ENCODE measurements around the gene CFAP69.

Gene CFAP69, protein sequence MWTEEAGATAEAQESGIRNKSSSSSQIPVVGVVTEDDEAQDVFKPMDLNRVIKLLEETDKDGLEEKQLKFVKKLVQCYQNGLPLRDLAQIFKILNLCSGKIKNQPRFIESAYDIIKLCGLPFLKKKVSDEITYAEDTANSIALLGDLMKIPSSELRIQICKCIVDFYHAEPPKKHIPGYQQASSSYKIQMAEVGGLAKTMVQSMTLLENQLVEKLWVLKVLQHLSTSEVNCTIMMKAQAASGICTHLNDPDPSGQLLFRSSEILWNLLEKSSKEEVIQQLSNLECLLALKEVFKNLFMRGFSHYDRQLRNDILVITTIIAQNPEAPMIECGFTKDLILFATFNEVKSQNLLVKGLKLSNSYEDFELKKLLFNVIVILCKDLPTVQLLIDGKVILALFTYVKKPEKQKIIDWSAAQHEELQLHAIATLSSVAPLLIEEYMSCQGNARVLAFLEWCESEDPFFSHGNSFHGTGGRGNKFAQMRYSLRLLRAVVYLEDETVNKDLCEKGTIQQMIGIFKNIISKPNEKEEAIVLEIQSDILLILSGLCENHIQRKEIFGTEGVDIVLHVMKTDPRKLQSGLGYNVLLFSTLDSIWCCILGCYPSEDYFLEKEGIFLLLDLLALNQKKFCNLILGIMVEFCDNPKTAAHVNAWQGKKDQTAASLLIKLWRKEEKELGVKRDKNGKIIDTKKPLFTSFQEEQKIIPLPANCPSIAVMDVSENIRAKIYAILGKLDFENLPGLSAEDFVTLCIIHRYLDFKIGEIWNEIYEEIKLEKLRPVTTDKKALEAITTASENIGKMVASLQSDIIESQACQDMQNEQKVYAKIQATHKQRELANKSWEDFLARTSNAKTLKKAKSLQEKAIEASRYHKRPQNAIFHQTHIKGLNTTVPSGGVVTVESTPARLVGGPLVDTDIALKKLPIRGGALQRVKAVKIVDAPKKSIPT

GRCh38 chr7:90244909-90245851 lies at the start of gene CFAP69:
Gene CFAP69, plus strand, starts transcription at chr7:90245174. Its CDS starts 251 bp downstream, at chr7:90245425.
- DNase-seq: peak; percentile 84 to 87

GRCh38 chr7:90201500-90202195 lies 43.3 kb upstream of the CFAP69 start:
- DNase-seq: no peak

- DNase-seq: no peak
Observed at GRCh38 chr7:90207956-90208355, 37.0 kb upstream of the CFAP69 start.

DNA sequence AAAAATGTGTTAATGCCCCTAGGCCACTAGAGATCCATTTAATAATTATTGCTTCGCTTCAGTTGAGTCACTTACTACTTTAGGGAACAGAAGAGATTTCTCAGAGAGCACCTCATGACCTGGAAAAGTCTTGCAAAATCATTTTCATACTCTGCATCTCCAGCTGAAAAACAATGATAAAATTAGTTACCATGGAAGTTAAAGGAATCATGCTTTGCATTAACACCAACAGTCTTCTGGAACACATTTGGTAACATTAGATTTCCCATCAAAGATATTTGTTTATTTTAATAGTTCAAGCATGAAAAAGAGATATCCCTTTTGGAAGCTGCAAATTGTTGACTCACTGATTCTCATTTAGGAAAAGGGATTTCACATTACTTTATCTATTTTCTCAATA lies 35.2 kb upstream of the CFAP69 start:
- DNase-seq: no peak

DNA sequence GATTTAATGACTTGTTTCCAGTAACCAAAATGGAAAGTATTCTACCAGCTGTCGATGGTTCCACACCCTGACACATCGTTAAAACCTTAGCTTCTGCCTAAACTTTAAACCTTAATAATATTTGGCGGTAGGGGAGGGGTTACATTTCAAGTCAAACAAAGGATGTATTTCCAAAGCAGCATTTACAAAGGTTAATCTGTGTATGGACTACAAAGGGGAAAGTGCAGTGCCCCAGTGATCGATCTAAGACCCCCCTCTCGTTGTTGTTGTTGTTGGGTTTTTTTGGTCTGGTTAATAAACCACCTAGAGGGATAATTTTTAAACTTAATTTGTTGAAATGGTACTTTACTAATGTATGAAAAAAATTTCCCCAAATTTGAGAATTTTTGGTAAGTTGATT lies 34.5 kb upstream of the CFAP69 start:
- DNase-seq: no peak

DNA sequence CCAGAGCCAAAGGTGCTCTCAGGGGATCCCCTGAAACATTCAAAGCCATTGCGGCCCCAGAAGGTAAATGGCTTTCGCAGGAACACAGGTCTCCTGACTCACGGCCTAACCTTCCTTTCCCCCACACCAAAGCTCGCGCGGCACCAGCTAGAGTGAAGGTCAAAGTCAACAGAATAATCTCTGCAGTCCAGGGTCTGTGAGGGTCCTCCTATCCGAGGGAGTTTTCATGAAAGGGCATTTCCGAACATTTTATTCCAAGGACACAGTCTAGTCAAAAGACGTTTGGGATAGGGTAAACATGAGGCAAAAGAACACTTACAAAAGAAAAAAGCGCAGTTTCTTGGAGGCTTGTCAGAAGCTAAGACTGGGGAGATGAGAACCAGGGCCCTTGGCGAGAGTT lies 34.0 kb upstream of the CFAP69 start:
- no peak for DNase-seq

DNA sequence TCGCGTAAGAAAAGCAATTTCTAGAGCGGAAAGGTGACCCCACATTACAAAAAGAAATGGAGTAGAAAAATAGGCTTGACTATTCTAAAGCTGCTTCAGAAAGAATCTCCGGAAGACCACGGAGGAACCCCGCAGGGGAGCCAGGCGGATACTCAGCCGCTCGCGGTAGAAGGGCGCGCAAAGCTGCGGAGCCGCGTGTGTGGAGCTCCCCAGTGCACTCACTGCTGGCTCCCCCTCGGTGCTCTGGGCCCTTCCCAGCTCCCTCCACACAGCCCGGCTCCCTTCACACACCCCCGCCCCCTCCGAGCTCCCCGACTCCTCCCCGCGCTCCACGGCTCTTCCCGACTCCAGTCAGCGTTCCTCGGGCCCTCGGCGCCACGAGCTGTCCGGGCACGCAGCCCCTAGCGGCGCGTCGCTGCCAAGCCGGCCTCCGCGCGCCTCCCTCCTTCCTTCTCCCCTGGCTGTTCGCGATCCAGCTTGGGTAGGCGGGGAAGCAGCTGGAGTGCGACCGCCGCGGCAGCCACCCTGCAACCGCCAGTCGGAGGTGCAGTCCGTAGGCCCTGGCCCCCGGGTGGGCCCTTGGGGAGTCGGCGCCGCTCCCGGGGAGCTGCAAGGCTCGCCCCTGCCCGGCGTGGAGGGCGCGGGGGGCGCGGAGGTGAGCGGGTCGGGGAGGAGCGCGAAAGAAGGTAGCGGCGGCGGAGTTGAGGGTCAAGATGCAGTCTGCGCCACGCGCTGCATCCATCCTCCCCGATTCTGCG lies 33.4 kb upstream of the CFAP69 start, which contains the start of gene STEAP2:
TSS of gene STEAP2 (plus strand) at position 350 of the 758 bp plus-strand sequence. CDS start 13,343 bp downstream, outside the sequence.
- peak in 1 of 2 donors; percentile 2 for DNase-seq

DNA sequence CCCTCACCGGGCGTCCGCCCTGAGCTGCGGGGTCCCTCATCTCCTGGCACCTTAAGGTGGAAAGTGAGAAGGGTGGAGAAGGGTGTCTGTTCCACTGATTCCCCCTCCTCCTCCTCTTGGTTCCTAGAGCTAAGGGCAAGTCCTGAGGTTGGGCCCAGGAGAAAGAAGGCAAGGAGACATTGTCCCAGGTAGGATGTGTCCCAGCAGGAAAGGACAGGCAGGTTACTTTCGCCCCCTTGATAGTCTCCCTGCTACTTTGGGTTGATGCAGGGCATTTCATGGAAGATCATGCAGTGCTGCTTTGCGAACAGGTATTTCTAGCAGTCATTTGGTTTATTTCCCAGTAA lies 32.9 kb upstream of the CFAP69 start:
- DNase-seq: no peak

- no peak for DNase-seq
Observed at GRCh38 chr7:90213521-90213920, 31.5 kb upstream of the CFAP69 start.

- no peak for DNase-seq
Observed at GRCh38 chr7:90216080-90216674, 28.8 kb upstream of the CFAP69 start.

DNA sequence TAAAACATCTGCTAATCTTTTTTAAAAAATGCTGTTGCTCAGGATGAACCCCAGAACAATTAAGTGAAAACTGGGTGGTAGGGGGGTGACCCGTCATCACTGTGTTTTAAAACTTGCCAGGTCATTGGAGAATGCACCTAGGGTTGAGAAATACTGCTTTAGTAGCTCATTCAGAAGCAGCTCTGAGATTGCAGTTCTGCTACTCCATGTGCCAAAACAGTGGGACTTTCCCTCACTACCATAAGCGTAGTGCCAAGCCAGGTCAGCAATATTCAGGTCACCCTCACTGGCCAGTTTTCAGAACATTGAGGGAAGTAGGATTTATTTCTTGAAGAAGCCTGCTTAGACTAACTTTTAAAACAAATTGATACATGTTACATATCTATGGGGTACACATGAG lies 28.2 kb upstream of the CFAP69 start:
- DNase-seq: no peak

- DNase-seq: no peak
Observed at GRCh38 chr7:90222390-90222789, 22.6 kb upstream of the CFAP69 start.

GRCh38 chr7:90222811-90223725 lies 21.9 kb upstream of the CFAP69 start:
- no peak for DNase-seq

GRCh38 chr7:90224195-90224594 lies 20.8 kb upstream of the CFAP69 start:
- DNase-seq: no peak

DNA sequence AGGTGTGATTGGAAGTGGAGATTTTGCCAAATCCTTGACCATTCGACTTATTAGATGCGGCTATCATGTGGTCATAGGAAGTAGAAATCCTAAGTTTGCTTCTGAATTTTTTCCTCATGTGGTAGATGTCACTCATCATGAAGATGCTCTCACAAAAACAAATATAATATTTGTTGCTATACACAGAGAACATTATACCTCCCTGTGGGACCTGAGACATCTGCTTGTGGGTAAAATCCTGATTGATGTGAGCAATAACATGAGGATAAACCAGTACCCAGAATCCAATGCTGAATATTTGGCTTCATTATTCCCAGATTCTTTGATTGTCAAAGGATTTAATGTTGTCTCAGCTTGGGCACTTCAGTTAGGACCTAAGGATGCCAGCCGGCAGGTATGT lies 19.8 kb upstream of the CFAP69 start:
- no peak for DNase-seq

DNA sequence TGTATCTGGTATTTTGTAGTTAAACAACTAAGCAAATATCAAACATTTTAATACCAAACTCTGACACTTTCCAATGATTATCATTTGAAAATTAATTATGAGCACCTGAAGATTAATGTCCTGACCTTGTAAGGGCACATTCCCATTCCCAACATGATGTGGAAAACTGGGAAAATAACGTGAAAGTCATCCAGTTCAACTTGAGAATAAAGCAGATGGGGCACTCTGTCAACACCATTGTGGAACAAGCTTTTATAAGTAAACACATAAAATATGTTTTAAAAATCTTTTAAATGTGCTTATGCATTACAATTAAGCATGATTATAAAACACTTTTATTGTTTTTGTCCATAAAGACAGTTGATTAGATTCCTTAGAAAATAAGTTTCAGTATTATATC lies 19.4 kb upstream of the CFAP69 start:
- DNase-seq: no peak

- DNase-seq: no peak
Observed at GRCh38 chr7:90227259-90227658, 17.7 kb upstream of the CFAP69 start.

GRCh38 chr7:90229682-90230081 lies 15.3 kb upstream of the CFAP69 start:
- no peak for DNase-seq

DNA sequence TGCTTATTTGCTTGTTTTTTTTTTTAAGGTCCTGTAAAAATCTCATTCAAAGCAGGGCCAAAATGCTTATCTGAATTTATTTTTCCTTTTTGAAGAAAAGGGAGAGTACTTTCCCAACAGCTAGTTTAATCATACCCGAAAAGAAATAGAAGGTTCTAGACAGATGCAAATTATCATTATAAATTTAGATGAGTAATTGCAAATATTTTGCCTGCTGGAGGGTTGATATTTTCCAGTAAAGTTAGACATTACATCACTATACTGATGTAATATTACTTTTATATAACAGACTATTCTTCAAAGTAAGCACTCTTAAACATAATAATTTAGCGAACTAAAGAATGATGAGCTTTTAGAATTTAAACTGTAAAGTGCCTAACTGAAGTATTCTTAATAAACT lies 14.1 kb upstream of the CFAP69 start:
- DNase-seq: no peak

GRCh38 chr7:90231304-90231703 lies 13.7 kb upstream of the CFAP69 start:
- DNase-seq: no peak
